ENCODE data around the gene B3GALT2.
A peak's percentile ranks its signal among the peaks of the same experiment; 100 is the strongest.

GRCh38 chr1:193143285-193143684, 43.1 kb downstream of the B3GALT2 start:
- TF ChIP-seq POLR2A (IDR thresholded peaks at IDR 0.05) (no peak), CTCF (IDR thresholded peaks at IDR 0.05) (peak in 6 of 7 experiments; percentile 7 to 32 (median 27))
